ENCODE measurements around the gene ZNF609.

- TF ChIP-seq CTCF (IDR thresholded peaks at IDR 0.05), result no peak
- TF ChIP-seq EP300 (IDR thresholded peaks at IDR 0.05), result no peak
Observed at GRCh38 chr15:64453689-64454037, 6.7 kb upstream of the ZNF609 start.

Data from suprapubic skin (tissue), 3 donors.